GM12878 (cell line): ENCODE measurements around the gene SARS1. TPM values are rescaled to one million over a fixed set of nuclear protein-coding genes. Genes with fewer than 3 reads are reported as not detected.
A peak's percentile ranks its signal among the peaks of the same experiment; 100 is the strongest.

Source experiments
- ATAC-seq: fragments of 200-7000 bp; cut with Tn5 transposase; 3 replicates; pipeline ENCODE4 v1.9.1; 2020; ENCODE audit warnings: mild to moderate bottlenecking, moderate library complexity
- BruUV-seq: library from RNA; stranded (reverse); fragments of 400-500 nt; replicated peaks from 2 replicates; lab custom pipeline; 2021; lab: Mats Ljungman, UMichigan
- CTCF ChIA-PET: fragments of 300-600 bp; sonication (Branson Sonifier 250); formaldehyde crosslinking; extraction: SDS; loops from one replicate; lab custom pipeline; 2021; ENCODE audit warnings: inconsistent platforms; lab: Yijun Ruan, JAX
- POLR2A ChIA-PET: fragments of 350-600 bp; formaldehyde crosslinking; extraction: SDS; loops from one replicate; lab custom pipeline; 2021; ENCODE audit warnings: inconsistent platforms; lab: Charles Lee
- RAD21 ChIA-PET: fragments of 300-600 bp; sonication (Branson Sonifier 250); formaldehyde crosslinking; loops from one replicate; lab custom pipeline; 2023; ENCODE audit warnings: antibody characterized with exemption; ENCODE audit not compliant: unreplicated experiment; lab: Charles Lee
- SMC1A ChIA-PET: fragments of 300-600 bp; sonication (Branson Sonifier 250); formaldehyde crosslinking; loops from one replicate; lab custom pipeline; 2023; ENCODE audit not compliant: unreplicated experiment, uncharacterized antibody; lab: Charles Lee
- DNase-seq: peaks from one replicate; pipeline ENCODE4 v3.0.0-alpha.2; 2011; ENCODE audit warnings: low read depth, low spot score
- FAIRE-seq: peaks from 3 replicates; lab custom pipeline; 2011; peaks lifted over from hg19 to GRCh38; lab: Jason Lieb, UNC
- H2AFZ ChIP-seq: 2 replicates; pipeline ENCODE4 v1.6.0; 2011; ENCODE audit warnings: low read depth, low read length, control low read depth; ENCODE audit not compliant: control insufficient read depth
- H3K27ac ChIP-seq: 2 replicates; pipeline ENCODE4 v1.5.1; 2011; ENCODE audit warnings: control low read depth; ENCODE audit not compliant: control insufficient read depth, insufficient read depth
- H3K27me3 ChIP-seq, 2 experiments: replicated peaks in 1 of 2; 2 replicates each; pipeline versions ENCODE4 v1.6.0 to v1.6.1; 2011; ENCODE audit warnings: low read length in 1 of 2; ENCODE audit not compliant: control insufficient read depth in 2 of 2, insufficient read depth in 2 of 2
- H3K36me3 ChIP-seq, 2 experiments: 2 replicates each; pipeline ENCODE4 v1.5.1; 2011; ENCODE audit warnings: low read length in 1 of 2; ENCODE audit not compliant: control insufficient read depth in 2 of 2, insufficient read depth in 2 of 2
- H3K4me1 ChIP-seq: 2 replicates; pipeline ENCODE4 v1.6.1; 2011; ENCODE audit warnings: mild to moderate bottlenecking, low read length, moderate library complexity, mixed read lengths; ENCODE audit not compliant: control insufficient read depth, insufficient read depth
- H3K4me2 ChIP-seq: 2 replicates; pipeline ENCODE4 v1.6.0; 2011; ENCODE audit warnings: control low read depth; ENCODE audit not compliant: control insufficient read depth, insufficient read depth
- H3K4me3 ChIP-seq: fragments of 200-600 bp; sonication (generic); 2 replicates; pipeline ENCODE4 v1.5.1; 2016
- H3K79me2 ChIP-seq: 2 replicates; pipeline ENCODE4 v1.6.0; 2011; ENCODE audit warnings: low read length; ENCODE audit not compliant: control insufficient read depth, insufficient read depth
- H3K9ac ChIP-seq: 2 replicates; pipeline ENCODE4 v1.8.0; 2011; ENCODE audit warnings: low read length, control low read depth, mixed read lengths; ENCODE audit not compliant: control insufficient read depth, insufficient read depth
- H3K9me3 ChIP-seq: replicated peaks from 3 replicates; pipeline ENCODE4 v1.5.1; 2011; ENCODE audit warnings: mild to moderate bottlenecking, low read length; ENCODE audit not compliant: control insufficient read depth, insufficient read depth
- H4K20me1 ChIP-seq: 2 replicates; pipeline ENCODE4 v1.6.0; 2011; ENCODE audit not compliant: control insufficient read depth, insufficient read depth
- PML ChIP-seq: IDR thresholded peaks from 2 replicates; pipeline ENCODE4 v1.6.1; 2012; ENCODE audit warnings: low read length, inconsistent platforms
- TAF1 ChIP-seq: IDR thresholded peaks from 2 replicates; pipeline ENCODE4 v1.6.1; 2011; ENCODE audit warnings: mild to moderate bottlenecking, low read depth, low read length, borderline replicate concordance
- TARDBP ChIP-seq: IDR thresholded peaks from 2 replicates; pipeline ENCODE4 v1.6.1; 2016; ENCODE audit warnings: borderline replicate concordance
- TCF7 ChIP-seq: IDR thresholded peaks from 2 replicates; pipeline ENCODE4 v1.6.1; 2014; ENCODE audit warnings: antibody characterized with exemption, borderline replicate concordance
- WGBS: methylation state at CpG from one replicate; pipeline ENCODE4 v1.1.6; 2016; ENCODE audit warnings: low lambda C conversion rate; ENCODE audit not compliant: insufficient replicate concordance, insufficient coverage; ENCODE audit errors: missing lambda C conversion rate; 5-methylcytosine and 5-hydroxymethylcytosine counted together
- in situ Hi-C: fragments of 300-500 bp; cut with MboI; formaldehyde crosslinking; loops from 9 replicates; pipeline ENCODE4 v1.14.3; 2018; ENCODE audit warnings: mixed read lengths
- intact Hi-C: fragments of 100-400 bp; cut with micrococcal nuclease; formaldehyde crosslinking; loops from one replicate; pipeline ENCODE4 v1.14.2; 2022; ENCODE audit not compliant: unreplicated experiment
- polyA plus RNA-seq, 11 experiments: library from polyadenylated mRNA; depleted of rRNA in 4 of 11; unstranded in 6 of 11; stranded (reverse) in 5 of 11; fragments of >200 nt; fragmentation: Nextera tagmentation in 4 of 11; fragmentation: Illumina TruSeq in 1 of 11; extraction: Ambion mirVana in 4 of 11; extraction: Trizol in 1 of 11; gene quantifications; 1 replicate in 1 of 11; 2 replicates in 10 of 11; pipeline versions ENCODE4 v1.2.1 to v1.2.3, GENCODE V29; 2011 to 2016; ENCODE audit warnings: inconsistent platforms in 2 of 11, missing spikeins in 2 of 11, low read depth in 1 of 11
- total RNA-seq, 4 experiments: library from RNA; depleted of rRNA in 3 of 4; stranded (reverse); fragments of >200 nt in 3 of 4; fragmentation: Illumina TruSeq in 1 of 4; extraction: Trizol in 1 of 4; gene quantifications; 2 replicates each; pipeline versions ENCODE4 v1.2.1 to v1.2.3, GENCODE V29; 2013 to 2021
- TF ChIP-seq, protein P1 (sequence below): IDR thresholded peaks from 2 replicates; pipeline ENCODE4 v1.6.1; 2012; ENCODE audit warnings: improper control_type of control experiment, low read depth, low read length; ENCODE audit not compliant: insufficient replicate concordance

Gene SARS1
- total and polyA plus RNA-seq, 10 of the 15 experiments (the other 5 are each of a cell fraction or from before 2014, with no cell fraction given): 103 to 202 (median 138) TPM

GRCh38 chr1:109281680-109282496 is 68.2 kb downstream of the SARS1 start:
- FAIRE-seq (no peak), ATAC-seq (no peak), DNase-seq (no peak)
- ChIA-PET CTCF (interaction anchor here (0.9 to 2.9 kb wide), 10 partner anchors 11 to 703 kb away, joined by 3 to 31 read pairs (median 5); partner anchors contain the start of genes AHCYL1, ATXN7L2 and SORT1), RAD21 (interaction anchor here (1.3 to 3.3 kb wide), 6 partner anchors 112 to 267 kb away, joined by 3 to 21 read pairs (median 4); partner anchors contain the start of genes GNAI3 and SORT1), POLR2A (interaction anchor here (1.3 to 1.5 kb wide), 2 partner anchors 11 to 144 kb away, joined by 3 to 5 read pairs; partner anchors contain the start of gene PSMA5), SMC1A (interaction anchor here (1.4 to 3.1 kb wide), 3 partner anchors 117 to 267 kb away, joined by 4 to 19 read pairs (median 5); partner anchors contain the start of genes GNAI3 and SORT1)
- peak overlapping the region; percentile 86 for H3K4me3 ChIP-seq
- BruUV-seq: no TSS peak
- peak overlapping the region; percentile 100 for H3K4me2 ChIP-seq
- TF ChIP-seq, protein P1, sequence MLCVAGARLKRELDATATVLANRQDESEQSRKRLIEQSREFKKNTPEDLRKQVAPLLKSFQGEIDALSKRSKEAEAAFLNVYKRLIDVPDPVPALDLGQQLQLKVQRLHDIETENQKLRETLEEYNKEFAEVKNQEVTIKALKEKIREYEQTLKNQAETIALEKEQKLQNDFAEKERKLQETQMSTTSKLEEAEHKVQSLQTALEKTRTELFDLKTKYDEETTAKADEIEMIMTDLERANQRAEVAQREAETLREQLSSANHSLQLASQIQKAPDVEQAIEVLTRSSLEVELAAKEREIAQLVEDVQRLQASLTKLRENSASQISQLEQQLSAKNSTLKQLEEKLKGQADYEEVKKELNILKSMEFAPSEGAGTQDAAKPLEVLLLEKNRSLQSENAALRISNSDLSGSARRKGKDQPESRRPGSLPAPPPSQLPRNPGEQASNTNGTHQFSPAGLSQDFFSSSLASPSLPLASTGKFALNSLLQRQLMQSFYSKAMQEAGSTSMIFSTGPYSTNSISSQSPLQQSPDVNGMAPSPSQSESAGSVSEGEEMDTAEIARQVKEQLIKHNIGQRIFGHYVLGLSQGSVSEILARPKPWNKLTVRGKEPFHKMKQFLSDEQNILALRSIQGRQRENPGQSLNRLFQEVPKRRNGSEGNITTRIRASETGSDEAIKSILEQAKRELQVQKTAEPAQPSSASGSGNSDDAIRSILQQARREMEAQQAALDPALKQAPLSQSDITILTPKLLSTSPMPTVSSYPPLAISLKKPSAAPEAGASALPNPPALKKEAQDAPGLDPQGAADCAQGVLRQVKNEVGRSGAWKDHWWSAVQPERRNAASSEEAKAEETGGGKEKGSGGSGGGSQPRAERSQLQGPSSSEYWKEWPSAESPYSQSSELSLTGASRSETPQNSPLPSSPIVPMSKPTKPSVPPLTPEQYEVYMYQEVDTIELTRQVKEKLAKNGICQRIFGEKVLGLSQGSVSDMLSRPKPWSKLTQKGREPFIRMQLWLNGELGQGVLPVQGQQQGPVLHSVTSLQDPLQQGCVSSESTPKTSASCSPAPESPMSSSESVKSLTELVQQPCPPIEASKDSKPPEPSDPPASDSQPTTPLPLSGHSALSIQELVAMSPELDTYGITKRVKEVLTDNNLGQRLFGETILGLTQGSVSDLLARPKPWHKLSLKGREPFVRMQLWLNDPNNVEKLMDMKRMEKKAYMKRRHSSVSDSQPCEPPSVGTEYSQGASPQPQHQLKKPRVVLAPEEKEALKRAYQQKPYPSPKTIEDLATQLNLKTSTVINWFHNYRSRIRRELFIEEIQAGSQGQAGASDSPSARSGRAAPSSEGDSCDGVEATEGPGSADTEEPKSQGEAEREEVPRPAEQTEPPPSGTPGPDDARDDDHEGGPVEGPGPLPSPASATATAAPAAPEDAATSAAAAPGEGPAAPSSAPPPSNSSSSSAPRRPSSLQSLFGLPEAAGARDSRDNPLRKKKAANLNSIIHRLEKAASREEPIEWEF: no peak
- TF ChIP-seq TAF1 (no peak), TCF7 (no peak), PML (no peak), TARDBP (no peak)
- H3K9me3 ChIP-seq: no peaks in the 10 kb centered on the region
- H3K27me3 ChIP-seq: no peaks in the 10 kb centered on the region
- H3K79me2 ChIP-seq: no peaks in the 10 kb centered on the region
- H3K36me3 ChIP-seq: no peaks in the 10 kb centered on the region
- intact Hi-C loops: no loop called here
- in situ Hi-C loops: no loop called here
- H4K20me1 ChIP-seq: no peaks in the 10 kb centered on the region
- WGBS: 88% methylated on average over 28 of the region's 28 CpGs
- H3K27ac ChIP-seq: no peak overlapping the region
- H3K9ac ChIP-seq: no peak overlapping the region
- no peak overlapping the region for H2AFZ ChIP-seq
- H3K4me1 ChIP-seq: peaks cover 3% of the 10 kb centered on the region
